A549 (cell line): ENCODE measurements around the gene CD300C.

Experiments used
- CEBPB ChIP-seq, 2 experiments: fragments of >200 bp in 1 of 2; sonication (Bioruptor Twin) in 1 of 2; formaldehyde crosslinking in 1 of 2; IDR thresholded peaks; 2 replicates each; pipeline ENCODE4 v1.6.1; 2012 to 2016
- CTCF ChIP-seq: fragments of >200 bp; sonication (Bioruptor Twin); formaldehyde crosslinking; IDR thresholded peaks from 3 replicates; pipeline ENCODE4 v1.5.1; 2016
- ESRRA ChIP-seq: fragments of 150-350 bp; IDR thresholded peaks from 2 replicates; pipeline ENCODE4 v1.6.1; 2014; ENCODE audit warnings: mild to moderate bottlenecking, low read length, borderline replicate concordance
- KDM5A ChIP-seq: fragments of 200-600 bp; sonication (generic); IDR thresholded peaks from 2 replicates; pipeline ENCODE4 v1.6.1; 2016; ENCODE audit warnings: antibody characterized with exemption, mild to moderate bottlenecking
- MAZ ChIP-seq: fragments of 150-350 bp; IDR thresholded peaks from 2 replicates; pipeline ENCODE4 v1.6.1; 2014; ENCODE audit warnings: antibody characterized with exemption, low read depth, low read length, borderline replicate concordance
- RCOR1 ChIP-seq: fragments of 150-350 bp; IDR thresholded peaks from 2 replicates; pipeline ENCODE4 v1.6.1; 2014; ENCODE audit warnings: antibody characterized with exemption, low read length, low read depth

- TF ChIP-seq RCOR1 (no peak), CEBPB (IDR thresholded peaks at IDR 0.05) (no peak), ESRRA (no peak), CTCF (no peak), MAZ (no peak), KDM5A (no peak)
These were observed 3.1 kb downstream of the CD300C start for GRCh38 chr17:74542727-74543383.
